ENCODE data around the gene TBC1D3B. TPM values are rescaled to one million over a fixed set of nuclear protein-coding genes. Genes with fewer than 3 reads are reported as not detected.
"Not testable (repeated sequence)": the region's sequence is repeated elsewhere in the genome, so short reads cannot be mapped to it uniquely, and the experiment has no call there.

The TBC1D3B gene
- polyA plus RNA-seq, 12 donors, result 3.8 to 24.8 (median 11.1) TPM; not detected in 1

DNA sequence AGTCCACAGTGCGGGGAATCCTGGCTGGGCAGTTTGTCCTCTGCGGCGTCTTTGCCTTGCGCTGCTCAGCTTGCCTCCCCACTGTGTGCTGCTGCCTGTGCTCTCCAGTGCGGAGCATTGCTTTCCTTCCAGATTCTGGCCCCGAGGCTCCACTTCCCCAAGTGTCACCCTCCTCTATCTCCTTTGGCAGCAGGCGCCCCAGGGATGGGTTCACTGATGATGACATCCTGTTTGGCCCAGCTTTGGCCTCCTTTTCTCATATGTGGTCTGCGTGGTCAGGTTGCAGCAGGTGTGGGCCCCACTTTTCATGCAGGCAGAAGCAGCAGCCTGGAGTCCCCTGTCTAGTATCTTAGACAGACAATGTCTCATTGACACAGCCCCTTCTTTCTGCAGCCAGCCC lies 25.1 kb upstream of the TBC1D3B start:
- not testable (repeated sequence) for DNase-seq

DNA sequence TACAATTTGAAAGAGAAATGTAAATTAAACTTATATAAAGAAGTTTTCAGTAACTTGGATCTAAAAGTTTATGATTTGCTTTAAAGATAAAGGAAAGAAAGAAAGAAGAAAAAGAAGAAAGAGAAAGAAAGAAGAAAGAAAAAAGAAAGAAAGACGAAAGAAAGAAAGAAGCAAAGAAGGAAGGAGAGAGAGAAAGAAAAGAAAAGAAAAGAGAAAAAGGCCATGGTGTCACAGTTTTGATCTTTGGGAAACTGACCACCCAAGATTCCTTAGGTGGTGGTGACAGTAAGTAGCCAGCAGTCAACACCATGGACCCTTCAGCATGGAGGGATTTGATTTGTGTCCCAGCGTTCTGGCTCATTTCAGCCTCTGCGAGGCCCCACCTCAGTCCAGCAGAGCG lies 24.7 kb upstream of the TBC1D3B start:
- not testable (repeated sequence) for DNase-seq

DNA sequence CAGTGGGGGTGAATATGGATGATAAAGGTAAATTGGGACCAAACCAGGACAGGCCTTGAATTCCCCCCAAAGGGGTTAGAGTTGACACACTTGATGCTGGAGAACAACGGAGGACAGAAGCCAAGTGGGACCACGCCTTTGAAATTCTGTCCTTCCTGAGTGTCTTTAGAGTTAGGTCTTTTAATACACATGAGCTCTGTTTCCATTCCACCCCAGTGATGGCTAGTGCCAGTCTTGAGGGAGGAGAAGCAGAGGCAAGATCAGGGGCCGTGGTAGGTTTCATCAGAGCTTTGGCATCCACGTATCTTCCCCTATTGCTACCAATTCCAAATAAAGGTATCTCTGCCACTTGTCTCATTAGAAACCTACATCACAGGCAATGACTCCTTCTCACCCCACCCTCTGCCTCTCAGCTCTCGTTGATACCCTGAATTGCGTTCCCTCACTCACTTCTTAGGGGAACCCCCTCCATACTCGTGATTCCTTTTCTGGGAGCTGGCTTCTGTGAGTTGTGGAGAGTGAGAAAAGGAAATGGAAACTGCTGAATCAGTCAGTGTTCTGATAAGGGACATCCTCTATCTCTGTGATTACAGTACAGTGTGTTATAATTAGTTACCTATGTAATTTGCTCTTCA lies 22.5 kb upstream of the TBC1D3B start:
- no peak for DNase-seq

- DNase-seq, result no peak
These were observed 20.9 kb upstream of the TBC1D3B start for GRCh38 chr17:36197387-36197703.

GRCh38 chr17:36196131-36196486 lies 19.7 kb upstream of the TBC1D3B start:
- DNase-seq, result no peak

GRCh38 chr17:36195434-36196130 lies 19.1 kb upstream of the TBC1D3B start:
- no peak for DNase-seq

GRCh38 chr17:36194832-36195433 lies 18.5 kb upstream of the TBC1D3B start:
- DNase-seq, result not testable (repeated sequence)

DNA sequence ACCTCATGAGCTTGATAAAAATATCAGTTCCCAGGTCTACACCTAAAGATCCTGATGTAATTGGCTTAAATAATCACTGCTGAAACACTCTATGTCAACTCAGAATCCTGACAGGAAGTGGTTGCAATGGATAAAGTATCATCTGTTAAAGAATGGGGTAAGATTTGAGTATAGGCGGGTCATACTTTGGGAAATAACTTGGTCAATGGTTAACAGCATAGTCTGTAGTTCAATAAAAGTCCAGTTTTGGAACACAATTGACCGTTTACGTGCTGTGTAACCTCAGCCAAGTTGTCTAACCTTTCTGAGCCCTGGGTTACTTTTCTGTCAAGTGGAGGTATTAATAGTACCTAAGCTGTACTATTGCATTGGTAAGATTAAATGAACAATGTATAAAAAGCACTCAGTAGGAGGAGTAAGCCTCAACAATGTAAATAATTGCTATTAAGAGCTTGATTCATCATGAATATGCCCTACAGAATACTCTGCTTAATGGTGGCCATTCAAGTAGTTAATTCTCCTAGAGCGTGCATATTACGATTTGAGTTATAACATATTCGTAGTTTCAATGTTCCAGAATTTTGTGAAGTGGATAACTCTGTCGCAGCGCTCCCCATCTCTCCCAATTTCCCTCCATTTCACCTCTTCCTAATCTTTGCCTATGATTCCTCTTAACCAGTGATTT lies 17.9 kb upstream of the TBC1D3B start:
- DNase-seq, result not testable (repeated sequence)

DNA sequence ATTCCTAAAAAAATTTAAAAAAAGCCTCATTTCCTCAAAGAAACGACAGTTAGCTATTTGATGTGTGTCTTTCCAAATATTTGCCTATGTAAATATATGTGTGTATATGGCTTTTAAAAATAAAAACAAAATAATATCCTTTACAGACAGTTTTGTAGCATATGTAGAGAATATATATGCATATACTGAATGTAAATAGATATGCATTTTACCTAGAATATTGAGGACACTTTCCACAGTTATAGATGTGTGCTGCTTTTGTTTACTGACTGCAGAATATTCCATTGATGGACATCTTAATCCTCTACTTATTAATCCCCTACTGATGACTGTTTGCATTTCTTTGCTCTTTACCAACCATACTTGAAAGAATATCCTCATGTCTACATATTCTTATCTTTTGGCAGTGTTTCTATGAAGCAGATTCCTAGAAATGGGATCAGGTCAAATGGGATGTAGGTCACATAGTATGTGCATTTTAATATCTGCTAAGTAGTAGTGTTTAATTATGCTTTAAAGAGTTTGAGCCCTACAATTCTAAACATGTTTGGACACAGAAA lies 16.9 kb upstream of the TBC1D3B start:
- no peak for DNase-seq

DNA sequence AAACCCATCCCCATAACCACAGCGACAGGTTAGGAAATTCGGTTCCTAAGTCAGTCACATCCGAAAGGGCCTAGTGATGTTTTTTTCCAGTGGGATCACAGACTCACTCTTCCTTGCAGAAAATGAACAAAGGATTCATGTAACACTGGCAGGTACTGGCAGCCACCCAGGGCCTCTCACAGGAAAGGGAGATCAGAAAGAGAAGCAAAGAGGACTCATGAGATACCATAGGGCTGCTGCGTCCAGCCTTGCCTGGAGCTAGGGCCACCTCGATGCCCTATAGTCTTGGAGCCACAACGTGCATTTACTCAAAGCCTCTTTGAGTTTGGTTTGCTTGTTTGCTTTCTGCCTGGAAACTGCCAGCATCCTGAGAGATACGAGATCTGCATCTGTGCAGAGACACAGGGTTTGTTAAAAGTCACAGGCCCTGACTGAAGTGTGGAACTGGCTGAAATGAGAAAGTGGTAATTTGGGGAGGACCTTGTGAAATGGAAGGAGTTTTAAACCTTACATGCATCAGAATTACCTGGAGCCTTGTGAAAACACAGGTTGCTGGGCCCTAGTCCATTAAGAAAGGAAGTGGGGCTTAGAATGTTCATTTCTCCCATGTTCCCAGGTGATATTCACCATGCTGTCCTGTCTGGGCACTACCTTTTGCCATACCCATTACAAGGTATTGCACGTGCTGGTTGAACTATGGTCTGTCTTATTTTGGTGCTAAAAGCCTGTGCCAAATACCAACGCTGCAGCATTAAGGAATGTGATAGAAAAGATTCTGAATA lies 14.3 kb upstream of the TBC1D3B start:
- not testable (repeated sequence) for DNase-seq

- not testable (repeated sequence) for DNase-seq
These were observed 13.6 kb upstream of the TBC1D3B start for GRCh38 chr17:36189993-36190392.

- DNase-seq, result no peak
These were observed 12.5 kb upstream of the TBC1D3B start for GRCh38 chr17:36188891-36189306.

GRCh38 chr17:36187943-36188665 lies 11.7 kb upstream of the TBC1D3B start:
- DNase-seq, result not testable (repeated sequence)

DNA sequence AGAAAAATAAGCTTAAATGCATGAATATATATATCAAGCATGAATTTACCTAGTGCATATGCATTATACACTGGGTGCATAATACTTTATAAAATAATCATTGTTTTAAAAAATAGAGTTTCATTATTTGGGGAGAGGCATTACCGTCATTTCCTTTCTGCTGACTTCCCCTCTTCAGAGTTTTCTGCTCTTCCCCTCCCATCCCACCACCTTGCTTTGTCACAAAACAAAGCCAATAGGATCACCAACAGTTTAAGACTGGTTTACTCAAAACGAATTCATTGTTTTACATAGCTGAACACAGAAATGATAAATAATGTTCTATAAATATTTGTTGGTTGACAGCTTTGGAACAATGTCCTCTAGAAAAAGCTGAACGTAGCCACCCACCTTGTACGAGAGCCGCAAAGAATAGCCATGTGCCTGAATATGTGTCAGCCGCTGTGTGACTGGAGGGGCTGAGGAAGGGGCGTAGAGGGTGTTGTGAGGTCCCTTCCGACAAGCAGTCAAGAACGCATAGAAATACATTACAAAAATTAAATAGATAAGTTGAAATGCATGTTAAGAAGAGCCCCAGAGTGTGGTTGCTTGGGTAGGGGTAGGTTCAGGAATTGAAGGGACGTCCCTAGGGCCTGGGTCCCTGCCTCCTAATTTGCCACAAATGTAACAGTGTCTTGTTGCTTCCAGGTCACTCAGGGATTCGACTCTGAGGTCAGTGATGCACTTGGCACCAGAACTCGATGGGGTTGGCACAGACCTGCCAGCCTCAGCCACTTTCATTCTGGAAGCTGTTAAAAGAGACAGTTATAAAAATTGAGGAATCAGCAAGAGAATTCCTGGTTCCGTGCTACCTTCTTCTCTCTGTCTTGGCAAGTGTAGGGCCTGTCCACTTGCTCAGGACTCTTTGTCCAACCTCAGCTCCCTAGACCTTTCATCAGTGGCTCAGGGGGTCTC lies 10.7 kb upstream of the TBC1D3B start:
- DNase-seq, result not testable (repeated sequence)

GRCh38 chr17:36185416-36185815 lies 9.0 kb upstream of the TBC1D3B start:
- DNase-seq, result no peak

DNA sequence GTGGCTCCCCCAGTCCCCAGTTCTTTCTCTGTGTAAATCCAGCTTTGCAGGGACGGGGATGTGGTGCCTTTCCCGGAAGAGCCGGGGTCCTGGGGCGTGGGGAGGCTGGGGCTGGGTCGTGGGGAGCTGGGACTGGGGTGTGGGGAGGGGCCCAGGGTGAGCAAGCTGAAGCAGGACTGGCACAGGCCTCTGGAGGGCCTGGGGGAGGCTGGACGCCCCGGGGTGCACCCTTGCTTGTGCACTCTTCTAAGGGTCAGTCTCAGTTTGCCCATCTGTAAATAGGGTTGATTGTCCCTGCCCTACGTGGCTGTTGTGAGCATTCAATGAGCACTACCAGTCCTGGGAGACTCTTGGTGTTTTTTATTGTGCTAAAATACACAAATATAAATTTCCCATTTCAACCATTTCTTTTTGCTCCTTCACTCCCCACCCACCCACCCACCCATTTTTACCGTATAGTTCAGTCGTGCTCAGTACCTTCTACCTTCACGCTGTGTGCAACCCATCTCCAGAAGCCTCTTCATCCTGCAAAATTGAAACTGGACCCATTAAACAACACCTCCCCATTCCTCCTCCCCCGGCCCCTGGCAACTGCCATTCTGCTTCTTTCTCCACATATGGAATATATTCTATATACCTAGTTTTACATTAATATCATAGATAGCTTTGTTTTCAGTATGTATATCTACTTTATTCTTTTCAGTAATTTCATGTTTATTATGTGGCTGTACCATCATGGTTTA lies 7.8 kb upstream of the TBC1D3B start:
- DNase-seq, result no peak

DNA sequence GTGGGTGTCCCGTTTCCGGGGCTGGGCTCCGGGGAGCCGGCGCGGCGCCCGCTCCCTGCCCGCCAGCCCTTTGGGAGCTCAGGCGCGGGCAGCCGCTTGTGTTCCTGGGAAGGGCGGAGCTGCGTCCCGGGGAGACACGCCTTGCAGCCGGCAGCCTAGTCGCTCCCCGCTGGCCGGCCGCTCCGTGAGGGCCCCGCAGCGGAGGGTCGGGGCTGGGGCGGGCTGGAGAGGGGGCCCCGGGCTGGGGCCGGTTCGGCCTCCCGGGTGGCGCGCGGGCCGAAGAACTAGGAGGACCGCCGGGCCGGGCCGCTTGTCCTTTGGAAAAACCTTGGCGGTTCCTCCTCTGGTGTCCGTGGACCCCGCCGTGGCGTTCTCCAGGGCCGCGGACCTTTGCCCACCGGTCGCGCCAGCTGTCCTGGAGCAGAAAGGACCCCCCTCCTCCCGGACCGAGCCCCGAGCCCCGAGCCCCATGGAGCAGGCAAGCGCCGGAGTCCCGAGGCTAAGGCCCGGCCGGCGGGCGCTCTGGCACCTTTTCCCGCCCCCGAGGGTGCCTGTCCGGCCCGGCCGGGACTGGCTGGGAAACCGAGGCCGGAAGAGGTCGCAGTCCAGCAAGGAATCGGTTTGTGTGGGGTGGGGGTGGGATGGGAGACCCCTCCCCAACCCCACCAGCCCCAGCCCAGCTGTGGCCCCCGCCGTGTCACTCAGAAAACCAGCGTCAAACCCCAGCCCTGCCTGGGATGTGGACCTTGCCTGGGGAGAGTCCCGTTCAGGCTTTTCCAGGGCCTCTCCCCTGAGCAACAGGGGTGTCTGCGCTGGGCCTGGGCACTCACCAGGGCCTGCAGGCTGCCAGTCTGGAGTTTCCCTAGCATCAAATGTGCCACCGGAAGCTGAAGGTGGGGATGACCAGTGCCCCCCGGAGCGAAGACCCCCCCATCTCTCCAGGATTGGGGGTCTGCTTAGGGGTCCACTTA lies 6.8 kb upstream of the TBC1D3B start:
- DNase-seq, result no peak
